CMK (cell line): ENCODE results near the gene SIVA1.

Experiments used
- DNase-seq: peaks from one replicate; pipeline ENCODE4 v3.0.0-alpha.2; 2010; ENCODE audit warnings: low read depth

SIVA1 gene

GRCh38 chr14:104784846-104785707 is 32.1 kb downstream of the SIVA1 start:
- no peak for DNase-seq

- DNase-seq, result no peak
Measured at GRCh38 chr14:104785708-104786080, 32.7 kb downstream of the SIVA1 start.

GRCh38 chr14:104786091-104786586 is 33.2 kb downstream of the SIVA1 start:
- no peak for DNase-seq

- no peak for DNase-seq
Measured at GRCh38 chr14:104786726-104787675, 34.1 kb downstream of the SIVA1 start.

GRCh38 chr14:104787736-104788135 is 34.8 kb downstream of the SIVA1 start:
- no peak for DNase-seq

- DNase-seq, result no peak
Measured at GRCh38 chr14:104788161-104788818, 35.3 kb downstream of the SIVA1 start.

- DNase-seq, result no peak
Measured at GRCh38 chr14:104788873-104789663, 36.1 kb downstream of the SIVA1 start.

GRCh38 chr14:104789752-104790743 is 37.1 kb downstream of the SIVA1 start:
- no peak for DNase-seq

GRCh38 chr14:104791425-104791824 is 38.5 kb downstream of the SIVA1 start:
- DNase-seq, result no peak

GRCh38 chr14:104792101-104792884 is 39.3 kb downstream of the SIVA1 start:
- DNase-seq, result no peak

GRCh38 chr14:104792945-104793702 is 40.2 kb downstream of the SIVA1 start:
- no peak for DNase-seq

- DNase-seq, result no peak
Measured at GRCh38 chr14:104793703-104793959, 40.7 kb downstream of the SIVA1 start.

- no peak for DNase-seq
Measured at GRCh38 chr14:104794099-104794498, 41.2 kb downstream of the SIVA1 start.

- no peak for DNase-seq
Measured at GRCh38 chr14:104794631-104794992, 41.7 kb downstream of the SIVA1 start.

GRCh38 chr14:104794993-104795780 is 42.2 kb downstream of the SIVA1 start, which contains the start of gene AKT1:
AKT1 (minus strand) TSS chr14:104795748; CDS start chr14:104792643, 3,105 bp downstream.
- no peak for DNase-seq

- DNase-seq, result no peak
Measured at GRCh38 chr14:104795781-104796686, 43.1 kb downstream of the SIVA1 start.

- no peak for DNase-seq
Measured at GRCh38 chr14:104796687-104797081, 43.7 kb downstream of the SIVA1 start.
